ENCODE measurements around the gene SH3BP5.

SH3BP5 gene

GRCh38 chr3:15347063-15347736, 14.8 kb upstream of the SH3BP5 start:
- DNase-seq, result no peak

- no peak for DNase-seq
Observed at GRCh38 chr3:15346516-15346915, 14.1 kb upstream of the SH3BP5 start.

GRCh38 chr3:15345608-15346137, 13.3 kb upstream of the SH3BP5 start:
- DNase-seq, result no peak

- no peak for DNase-seq
Observed at GRCh38 chr3:15345066-15345607, 12.8 kb upstream of the SH3BP5 start.

- DNase-seq, result no peak
Observed at GRCh38 chr3:15342945-15343344, 10.6 kb upstream of the SH3BP5 start.

GRCh38 chr3:15342246-15342645, 9.9 kb upstream of the SH3BP5 start:
- DNase-seq, result no peak

GRCh38 chr3:15341030-15341726, 8.8 kb upstream of the SH3BP5 start:
- no peak for DNase-seq

GRCh38 chr3:15339786-15340215, 7.4 kb upstream of the SH3BP5 start:
- no peak for DNase-seq

- DNase-seq, result no peak
Observed at GRCh38 chr3:15339001-15339400, 6.6 kb upstream of the SH3BP5 start.

- no peak for DNase-seq
Observed at GRCh38 chr3:15337963-15338362, 5.6 kb upstream of the SH3BP5 start.

GRCh38 chr3:15336057-15336456, 3.7 kb upstream of the SH3BP5 start:
- DNase-seq, result no peak

GRCh38 chr3:15333956-15334263, 1.5 kb upstream of the SH3BP5 start:
- no peak for DNase-seq

- DNase-seq, result no peak
Observed at GRCh38 chr3:15333099-15333955, 941 bp upstream of the SH3BP5 start.

GRCh38 chr3:15331606-15332404, 581 bp downstream of the SH3BP5 start:
- DNase-seq, result peak in 8 of 14 donors; percentile 41 to 79 (median 52)

GRCh38 chr3:15331072-15331605, 1.2 kb downstream of the SH3BP5 start:
- DNase-seq, result no peak

GRCh38 chr3:15330031-15330596, 2.3 kb downstream of the SH3BP5 start:
- DNase-seq, result no peak

GRCh38 chr3:15329046-15330005, 3.1 kb downstream of the SH3BP5 start:
- DNase-seq, result no peak

GRCh38 chr3:15327941-15328340, 4.4 kb downstream of the SH3BP5 start:
- no peak for DNase-seq

GRCh38 chr3:15326673-15327072, 5.7 kb downstream of the SH3BP5 start:
- no peak for DNase-seq

GRCh38 chr3:15326037-15326436, 6.3 kb downstream of the SH3BP5 start:
- no peak for DNase-seq
